GM18861 (cell line): ENCODE measurements around the gene C10orf120.

Source experiments
- ATAC-seq: cut with Tn5 transposase; IDR thresholded peaks from one replicate; pipeline ENCODE4 v1.9.1; 2021; ENCODE audit not compliant: unreplicated experiment

Gene C10orf120

DNA sequence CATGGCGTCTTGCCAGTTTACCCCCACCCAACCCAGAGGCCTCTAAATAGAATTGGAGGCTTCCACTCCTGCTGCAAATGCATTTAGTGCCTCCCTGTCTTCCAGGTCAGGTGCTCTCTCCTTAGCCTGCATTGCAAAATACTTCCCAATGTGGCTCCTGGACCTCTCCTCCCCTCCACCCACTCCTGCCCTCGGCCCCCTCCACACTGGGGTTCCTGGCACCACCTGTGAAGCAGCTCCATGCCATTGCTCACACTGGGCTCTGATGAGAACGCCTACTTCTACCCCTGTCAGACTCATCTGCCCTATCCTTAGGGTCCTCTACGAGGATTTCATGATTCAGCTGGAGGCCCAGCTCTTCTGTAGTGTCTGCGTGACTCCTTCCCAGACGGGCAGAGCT is 37.4 kb downstream of the C10orf120 start:
- no peak for ATAC-seq

DNA sequence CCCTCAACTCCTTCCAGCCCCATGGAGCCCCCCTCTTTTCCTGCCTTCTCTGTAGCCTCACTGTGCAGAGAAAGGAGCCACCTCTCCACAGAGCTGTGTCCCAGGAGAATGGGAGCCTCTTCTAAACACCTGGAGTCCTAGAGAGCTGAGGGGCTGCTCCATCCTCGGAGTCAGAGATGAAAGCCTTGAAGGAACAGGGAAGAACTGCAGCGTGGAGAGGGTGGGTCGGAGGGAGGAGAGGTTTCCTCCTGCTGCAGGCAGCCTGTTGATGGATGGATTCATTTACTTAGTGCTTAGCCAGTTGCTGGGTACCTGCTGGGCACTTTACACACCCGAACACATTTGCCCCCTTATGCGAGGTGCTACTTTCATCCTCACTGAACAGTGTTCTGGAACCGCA is 39.0 kb downstream of the C10orf120 start:
- ATAC-seq, result no peak

DNA sequence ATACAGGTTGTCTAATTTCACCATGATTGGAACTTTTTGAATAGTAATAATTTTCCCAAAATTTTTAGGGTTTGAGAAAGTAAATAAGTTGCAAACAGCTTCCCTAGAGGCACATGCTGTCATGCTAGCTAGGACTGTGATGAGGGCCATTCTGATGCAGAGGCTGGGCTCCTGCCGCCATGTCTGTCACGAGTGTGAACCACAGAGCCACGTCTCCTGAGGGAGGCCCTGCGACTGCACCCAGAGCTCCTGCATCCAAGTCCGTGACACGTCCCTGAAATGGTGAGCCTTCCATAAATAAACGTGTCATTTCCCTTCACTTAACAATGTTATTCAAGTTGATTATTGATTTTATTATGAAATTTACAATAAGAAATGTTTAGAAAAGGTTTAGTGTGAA is 40.0 kb downstream of the C10orf120 start:
- no peak for ATAC-seq

DNA sequence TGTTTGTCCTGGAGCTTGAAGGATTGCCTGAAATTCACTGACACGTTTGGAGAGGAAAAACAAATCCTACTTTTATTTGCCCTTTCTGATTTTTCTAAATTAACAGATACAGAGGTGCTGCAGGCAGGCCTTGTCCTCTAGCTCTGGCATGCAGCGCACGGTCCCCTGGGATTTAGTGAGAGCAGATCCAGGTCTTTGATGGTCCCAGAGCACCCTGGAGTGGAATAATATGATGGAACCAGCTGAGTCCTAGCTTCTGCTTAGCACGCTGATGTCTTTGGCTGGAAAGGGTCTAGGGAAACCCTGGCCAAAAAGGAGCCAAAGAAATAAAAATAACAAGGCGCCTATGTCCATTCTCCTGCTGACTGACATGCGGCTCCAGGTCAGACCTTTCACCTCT is 40.5 kb downstream of the C10orf120 start:
- ATAC-seq, result no peak

DNA sequence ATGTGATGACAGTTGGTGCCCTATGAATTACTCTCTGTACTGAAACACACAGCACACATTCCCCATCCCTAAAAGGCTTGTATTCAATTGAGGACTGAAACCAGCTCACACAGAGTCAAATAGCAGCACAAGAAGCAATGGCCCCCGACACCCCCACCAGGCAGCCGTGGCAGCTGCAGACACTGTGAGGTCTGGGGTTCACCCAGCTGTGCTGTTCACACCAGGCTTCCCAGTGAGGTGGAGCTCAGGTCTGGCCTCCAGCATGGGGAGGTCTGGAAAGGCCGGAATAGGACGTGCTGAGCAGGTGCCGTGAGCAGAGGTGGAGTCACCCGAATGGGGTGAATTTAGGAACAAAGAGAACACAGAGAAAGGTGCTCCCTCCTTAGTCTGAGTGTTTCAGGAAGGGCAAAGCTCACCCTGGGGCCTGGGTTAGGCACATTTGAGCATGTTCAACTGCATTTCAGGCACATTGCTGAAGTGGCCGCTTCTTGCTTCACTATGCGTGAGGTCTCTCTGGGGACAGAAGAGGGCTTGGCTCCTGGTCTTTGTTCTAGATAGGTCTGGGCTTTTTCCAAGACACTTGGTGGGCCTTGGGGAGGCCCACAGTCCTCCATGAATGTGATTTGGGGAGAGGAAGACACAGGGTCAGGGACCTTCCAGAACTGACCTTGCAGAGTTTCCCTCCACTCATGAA is 41.1 kb downstream of the C10orf120 start:
- ATAC-seq, result no peak

DNA sequence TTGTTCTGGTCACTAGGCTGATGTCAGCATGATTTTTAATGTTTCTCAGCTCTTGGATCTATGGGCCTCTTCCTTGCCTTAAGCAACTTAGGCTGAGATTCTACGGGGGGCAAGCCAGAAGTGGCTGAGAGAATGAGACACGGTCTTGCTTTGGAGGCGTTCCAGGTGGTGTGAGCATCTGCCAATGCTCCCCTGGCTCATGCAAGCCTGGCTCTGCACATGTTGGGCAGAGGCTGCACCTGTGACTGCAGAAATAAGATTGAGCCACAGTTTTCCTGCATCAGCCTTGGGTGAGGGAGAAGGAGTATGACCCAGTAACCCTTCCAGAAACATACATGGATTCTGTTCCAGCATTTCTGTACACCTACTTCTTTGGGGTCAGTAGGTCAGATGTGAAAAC is 41.9 kb downstream of the C10orf120 start:
- ATAC-seq, result no peak

DNA sequence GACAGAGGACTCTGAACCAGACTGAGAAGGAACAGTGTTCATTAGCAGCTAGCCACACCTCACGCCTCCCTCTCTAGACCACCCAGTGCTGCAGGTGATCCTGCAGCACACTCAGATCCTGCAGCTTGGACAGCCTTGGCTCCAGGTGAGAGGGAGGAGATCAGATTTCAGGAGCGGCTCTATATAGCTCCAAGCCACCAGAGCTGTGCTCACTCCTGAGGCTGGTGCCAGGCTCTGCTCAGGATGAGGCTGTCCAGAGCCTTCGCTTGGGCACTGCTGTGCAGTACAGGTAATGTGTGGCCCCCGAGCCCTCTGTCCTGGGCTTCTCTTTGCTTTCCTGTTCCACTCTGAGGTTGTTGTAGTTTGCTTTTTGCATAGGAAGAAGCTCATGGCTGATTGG is 42.4 kb downstream of the C10orf120 start:
- ATAC-seq, result no peak

DNA sequence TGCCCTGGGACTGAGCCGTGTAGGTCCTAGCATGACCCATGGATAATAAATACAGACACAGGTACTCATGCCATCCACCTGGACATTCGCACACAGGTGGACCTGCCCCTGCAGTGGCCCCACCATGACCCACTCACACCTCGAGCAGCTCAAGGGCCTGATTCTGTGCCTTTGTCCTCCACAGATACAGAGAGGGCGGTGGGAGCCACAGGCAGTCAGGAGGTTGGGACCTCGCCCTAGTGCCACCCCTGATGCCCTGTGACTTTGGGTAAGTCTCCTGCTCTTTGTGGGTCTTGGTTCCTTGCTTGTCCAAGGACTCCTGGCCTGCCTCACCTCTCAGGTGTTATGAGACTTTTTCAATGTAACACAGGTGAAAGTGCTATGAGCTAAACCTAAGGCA is 42.9 kb downstream of the C10orf120 start:
- ATAC-seq, result no peak

DNA sequence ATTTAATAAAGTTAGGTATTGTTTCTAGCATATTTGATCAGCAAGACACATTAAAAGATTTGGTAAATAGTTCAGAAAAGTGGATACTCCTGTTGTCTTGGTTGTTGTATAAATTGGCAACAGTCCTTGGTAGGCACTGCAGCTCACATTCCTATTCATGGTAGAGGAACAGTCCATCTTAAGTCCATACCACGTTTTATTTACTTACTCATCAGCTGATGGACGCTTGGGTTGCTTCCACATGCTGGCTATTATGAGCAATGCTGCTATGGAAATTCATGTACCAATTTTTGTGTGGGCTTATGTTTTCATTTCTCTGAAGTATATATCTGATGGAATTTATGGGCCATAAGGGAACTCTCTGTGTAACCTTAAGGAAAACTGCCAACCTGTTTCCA is 43.3 kb downstream of the C10orf120 start:
- ATAC-seq, result no peak

DNA sequence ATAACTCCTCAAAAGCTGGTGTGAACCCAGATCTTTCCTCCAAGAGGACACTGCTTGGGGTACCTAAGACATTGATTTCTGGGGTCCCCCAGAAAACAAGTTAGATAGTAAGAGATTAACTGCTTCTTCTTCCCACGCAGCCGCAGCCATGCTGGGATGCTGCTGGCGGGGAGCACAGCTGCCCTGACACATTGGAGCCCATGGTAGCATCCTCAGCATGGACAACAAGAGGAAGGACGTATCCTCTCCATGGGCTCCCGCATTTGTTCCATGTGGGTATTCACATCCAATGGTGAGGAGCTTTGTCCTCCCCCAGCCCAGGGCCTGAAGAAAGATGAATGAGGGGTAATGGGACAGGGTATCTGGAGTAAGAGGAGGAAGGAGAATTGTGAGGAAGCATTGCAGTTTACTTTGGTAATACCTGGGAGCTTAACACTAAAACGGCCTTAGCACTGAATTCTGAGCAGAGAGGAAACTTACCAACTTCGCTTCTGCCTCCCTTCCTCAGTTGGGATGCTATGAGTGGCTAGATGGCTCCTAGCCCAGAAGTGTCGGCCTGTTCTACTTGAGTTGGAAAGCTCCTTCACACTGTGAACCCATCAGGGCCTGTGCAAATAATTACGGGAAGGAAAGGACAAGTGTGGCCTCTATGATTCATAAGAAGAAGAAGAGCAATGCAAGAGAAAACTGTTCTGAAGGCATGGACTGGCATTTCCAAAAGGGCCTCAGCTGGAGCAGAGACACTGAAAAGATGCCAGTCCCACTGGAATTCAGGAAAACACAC is 43.9 kb downstream of the C10orf120 start:
- ATAC-seq, result no peak

DNA sequence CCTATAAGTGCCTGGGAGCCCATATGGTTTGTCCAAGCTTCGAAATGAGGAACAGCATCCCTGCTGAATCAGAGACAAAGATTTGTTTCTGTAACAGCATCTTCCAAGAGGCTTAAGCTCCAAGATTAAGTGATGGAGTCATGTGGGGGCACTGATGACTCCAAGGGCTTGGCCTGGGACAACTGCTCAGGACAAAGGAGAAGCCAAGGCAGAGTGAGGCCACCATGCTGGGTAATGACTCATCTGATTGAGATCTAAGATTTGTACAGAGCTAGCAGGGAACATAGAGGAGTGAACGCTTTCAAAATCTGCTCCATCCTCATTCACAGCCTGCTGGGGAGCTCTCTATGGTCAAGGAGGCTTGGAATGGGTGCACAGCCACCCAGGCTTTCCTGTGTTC is 49.3 kb downstream of the C10orf120 start:
- no peak for ATAC-seq

DNA sequence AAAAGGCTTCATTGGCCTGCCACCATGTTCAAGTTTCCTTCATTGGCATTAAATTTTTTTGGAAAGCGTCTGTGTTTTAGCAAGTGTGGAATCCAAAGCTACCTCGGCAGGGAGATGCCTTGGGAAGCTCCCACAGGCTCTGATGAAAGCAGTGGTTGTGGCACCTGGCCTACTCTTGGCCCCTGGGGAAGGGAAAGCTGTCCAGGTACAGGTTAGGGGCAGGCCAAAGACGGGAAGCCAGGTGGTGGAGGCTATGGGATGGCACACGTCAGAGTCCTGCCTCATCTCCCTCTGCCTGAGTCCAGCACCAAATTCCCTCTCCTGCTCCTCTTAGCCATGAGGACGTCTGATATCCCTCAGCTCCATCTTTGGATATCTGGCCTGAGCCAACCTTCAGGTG is 49.7 kb downstream of the C10orf120 start:
- ATAC-seq, result no peak

DNA sequence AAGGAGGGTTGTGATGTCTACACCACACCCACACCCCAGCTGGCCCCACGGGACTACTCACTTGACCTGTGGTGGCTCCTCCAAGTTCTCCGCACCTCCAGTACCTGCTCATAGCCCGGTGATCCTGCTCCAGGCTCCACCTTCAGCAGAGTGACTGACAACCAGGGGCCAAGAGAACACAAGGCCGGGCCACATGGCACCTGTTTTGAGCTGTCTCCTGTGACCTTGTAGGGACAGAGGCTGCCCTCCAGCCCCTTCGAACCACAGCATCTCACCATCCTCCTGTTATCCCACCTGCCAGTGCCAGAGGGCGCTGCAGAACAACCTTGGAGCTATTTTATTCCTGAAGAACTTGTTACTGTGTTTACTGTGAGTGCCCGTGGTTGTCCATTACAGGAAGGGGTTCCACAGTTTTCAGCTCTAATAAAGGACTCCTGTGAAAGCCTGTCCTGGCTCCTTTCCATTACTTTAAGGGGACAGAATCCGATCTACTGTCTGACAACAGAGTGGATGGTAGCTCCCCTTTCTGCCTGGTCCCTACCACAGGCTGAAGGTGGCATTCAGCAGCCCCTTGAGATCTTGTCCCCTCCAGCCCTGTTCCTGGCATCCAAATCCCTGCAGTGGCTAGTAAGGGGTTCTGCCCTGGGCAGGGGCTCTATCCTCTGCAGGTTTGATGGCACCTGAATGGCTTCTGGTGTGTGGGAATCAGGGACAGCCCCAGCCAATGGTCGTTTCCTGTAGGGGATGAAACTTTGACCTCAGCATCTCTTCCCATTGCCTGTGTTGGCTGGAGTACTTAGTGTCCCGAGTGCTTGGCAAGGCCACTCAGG is 50.8 kb downstream of the C10orf120 start:
- ATAC-seq, result no peak
